GM06990 (cell line): ENCODE results near the gene TMEM101.

ENCODE experiments used
- DNase-seq: peaks from one replicate; pipeline ENCODE4 v3.0.0-alpha.2; 2011; ENCODE audit not compliant: insufficient read length; ENCODE audit errors: extremely low read depth
- H3K27me3 ChIP-seq: replicated peaks from 2 replicates; pipeline ENCODE4 v1.6.0; 2011; ENCODE audit warnings: low read length; ENCODE audit not compliant: control insufficient read depth, insufficient read depth
- H3K36me3 ChIP-seq: 2 replicates; pipeline ENCODE4 v1.5.1; 2011; ENCODE audit warnings: low read length; ENCODE audit not compliant: control insufficient read depth, insufficient read depth
- H3K4me3 ChIP-seq: replicated peaks from 2 replicates; pipeline ENCODE4 v1.5.1; 2011; ENCODE audit warnings: low read depth, mild to moderate bottlenecking, control low read depth, low read length
- TF ChIP-seq, protein P1 (sequence below): IDR thresholded peaks from 2 replicates; pipeline ENCODE4 v1.5.1; 2011; ENCODE audit warnings: low read length, control low read depth, mild to moderate bottlenecking, inconsistent platforms; ENCODE audit not compliant: insufficient read depth, poor library complexity, severe bottlenecking

TMEM101 gene

DNA sequence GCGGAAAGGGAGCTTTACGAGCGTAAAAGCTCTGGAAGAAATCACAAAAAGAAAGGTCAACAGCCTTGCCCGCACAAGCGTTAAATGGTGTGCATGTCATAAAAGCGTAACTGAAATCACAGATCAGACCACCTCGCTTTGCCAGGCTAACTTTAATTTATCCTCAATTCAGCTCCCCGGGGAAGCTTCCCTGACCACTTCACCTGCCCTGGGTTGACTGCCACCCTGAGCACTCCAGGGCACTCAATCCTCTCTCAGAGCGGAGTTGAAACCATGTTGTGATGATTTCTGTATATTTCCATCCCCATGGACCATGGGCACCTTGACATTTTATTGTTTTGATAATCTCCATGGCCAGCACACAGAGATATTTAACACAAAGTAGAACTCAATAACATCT lies 26.5 kb downstream of the TMEM101 start:
- H3K4me3 ChIP-seq: no peak overlapping the region
- peaks cover 3% of the 10 kb centered on the region for H3K27me3 ChIP-seq
- H3K36me3 ChIP-seq: no peaks in the 10 kb centered on the region
- DNase-seq: no peak
- TF ChIP-seq, protein P1, sequence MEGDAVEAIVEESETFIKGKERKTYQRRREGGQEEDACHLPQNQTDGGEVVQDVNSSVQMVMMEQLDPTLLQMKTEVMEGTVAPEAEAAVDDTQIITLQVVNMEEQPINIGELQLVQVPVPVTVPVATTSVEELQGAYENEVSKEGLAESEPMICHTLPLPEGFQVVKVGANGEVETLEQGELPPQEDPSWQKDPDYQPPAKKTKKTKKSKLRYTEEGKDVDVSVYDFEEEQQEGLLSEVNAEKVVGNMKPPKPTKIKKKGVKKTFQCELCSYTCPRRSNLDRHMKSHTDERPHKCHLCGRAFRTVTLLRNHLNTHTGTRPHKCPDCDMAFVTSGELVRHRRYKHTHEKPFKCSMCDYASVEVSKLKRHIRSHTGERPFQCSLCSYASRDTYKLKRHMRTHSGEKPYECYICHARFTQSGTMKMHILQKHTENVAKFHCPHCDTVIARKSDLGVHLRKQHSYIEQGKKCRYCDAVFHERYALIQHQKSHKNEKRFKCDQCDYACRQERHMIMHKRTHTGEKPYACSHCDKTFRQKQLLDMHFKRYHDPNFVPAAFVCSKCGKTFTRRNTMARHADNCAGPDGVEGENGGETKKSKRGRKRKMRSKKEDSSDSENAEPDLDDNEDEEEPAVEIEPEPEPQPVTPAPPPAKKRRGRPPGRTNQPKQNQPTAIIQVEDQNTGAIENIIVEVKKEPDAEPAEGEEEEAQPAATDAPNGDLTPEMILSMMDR: no peak

DNA sequence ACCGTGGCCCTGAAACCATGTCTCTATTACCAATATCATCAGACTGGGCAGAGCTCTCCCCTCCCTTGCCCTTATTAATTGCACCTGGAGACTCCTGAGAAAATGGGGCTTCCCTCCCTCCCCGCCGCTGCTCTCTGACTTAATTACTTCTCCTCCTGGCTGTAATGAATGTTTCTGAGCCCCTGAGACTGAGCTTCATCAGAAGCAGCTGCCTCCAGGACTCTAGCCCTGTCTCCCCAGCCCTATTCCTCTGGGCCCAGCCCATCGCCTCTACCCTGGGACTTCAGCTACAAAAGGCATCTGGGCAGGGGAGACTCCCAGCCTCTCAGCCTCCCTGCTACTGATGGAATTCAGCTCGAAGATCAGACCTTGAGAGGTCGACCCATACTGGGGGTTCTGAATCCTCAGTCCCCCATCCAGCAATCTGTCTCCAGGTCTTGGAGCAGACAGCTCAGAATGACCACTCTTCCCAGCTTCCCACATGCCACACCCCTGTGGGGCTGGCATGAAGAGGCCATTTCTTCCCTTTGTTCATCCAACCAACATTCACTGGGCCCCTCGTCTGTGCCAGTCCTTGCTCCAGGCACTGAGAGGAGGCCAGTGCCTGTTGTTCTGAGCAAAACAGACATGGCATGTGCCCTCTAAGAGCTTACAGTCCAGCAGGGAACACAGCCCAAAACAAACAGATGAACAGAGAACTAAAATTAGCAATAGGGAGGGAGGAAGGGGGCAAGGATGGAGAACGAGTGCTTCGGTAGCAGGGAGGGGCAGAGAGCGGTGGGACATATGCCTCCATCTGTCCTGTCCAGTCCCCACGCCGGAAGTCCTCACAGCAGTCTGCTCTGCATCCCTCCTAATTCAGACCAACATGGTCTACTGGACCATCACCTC lies 27.4 kb downstream of the TMEM101 start:
- Histone ChIP-seq H3K27me3 (peaks cover 4% of the 10 kb centered on the region), H3K4me3 (no peak overlapping the region), H3K36me3 (no peaks in the 10 kb centered on the region)
- DNase-seq: no peak
- TF ChIP-seq, protein P1: no peak

DNA sequence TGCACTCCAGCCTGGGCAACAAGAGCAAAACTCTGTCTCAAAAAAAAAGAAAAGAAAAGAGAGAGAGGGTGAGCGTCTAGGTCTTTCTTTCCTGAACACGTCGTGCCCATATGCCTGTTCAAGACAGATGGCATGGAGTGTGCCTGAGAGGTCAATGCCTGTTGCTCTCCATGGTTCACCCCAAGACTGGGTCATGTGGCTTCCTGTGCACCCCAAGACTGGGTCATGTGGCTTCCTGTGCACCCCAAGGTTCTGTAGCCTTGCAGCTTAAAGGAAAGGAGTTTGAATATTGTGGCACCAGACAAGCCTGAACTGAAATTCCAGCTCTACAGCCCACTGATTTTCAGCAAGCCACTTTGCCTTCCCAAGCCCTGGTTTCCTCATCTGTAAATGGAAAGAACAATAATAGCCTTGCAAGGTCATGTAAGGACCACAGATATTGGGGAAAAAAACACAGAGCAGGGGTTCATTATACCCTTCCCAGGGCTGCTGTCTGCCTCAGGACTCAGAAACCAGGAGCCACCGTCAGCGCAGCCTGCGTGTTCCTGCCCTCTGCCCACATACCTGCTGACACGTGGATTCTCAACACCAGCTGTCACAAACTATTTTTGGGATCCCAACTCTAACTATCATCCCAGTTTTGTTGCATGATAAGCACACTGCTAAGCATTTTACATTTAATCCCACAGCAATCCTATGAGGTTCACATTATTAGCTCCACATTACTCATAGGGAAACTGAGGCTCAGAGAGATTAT lies 28.4 kb downstream of the TMEM101 start:
- Histone ChIP-seq H3K4me3 (no peak overlapping the region), H3K36me3 (no peaks in the 10 kb centered on the region), H3K27me3 (peaks cover 6% of the 10 kb centered on the region)
- TF ChIP-seq, protein P1: no peak
- no peak for DNase-seq

DNA sequence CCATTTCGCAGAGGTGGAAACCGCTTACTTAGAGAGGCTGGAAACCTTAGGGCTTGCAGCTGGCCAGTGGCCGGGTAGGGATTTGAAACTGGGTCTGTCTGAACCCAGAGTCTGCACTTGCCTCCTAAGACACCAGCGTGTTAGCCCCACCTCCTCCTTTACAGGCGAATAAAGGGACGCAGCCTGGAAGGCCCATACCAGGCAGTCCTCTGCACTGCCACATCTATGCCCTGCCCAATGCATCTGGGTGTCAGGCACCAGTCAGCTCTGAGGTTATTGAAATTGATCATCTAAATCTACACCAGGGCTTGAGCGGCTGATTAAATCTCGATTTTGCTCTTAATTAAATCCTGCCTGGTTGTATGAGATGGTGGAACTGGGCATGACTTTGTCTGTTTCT lies 30.2 kb downstream of the TMEM101 start:
- no peak for DNase-seq
- peaks cover 6% of the 10 kb centered on the region for H3K27me3 ChIP-seq
- H3K36me3 ChIP-seq: no peaks in the 10 kb centered on the region
- TF ChIP-seq, protein P1: no peak
- no peak overlapping the region for H3K4me3 ChIP-seq

DNA sequence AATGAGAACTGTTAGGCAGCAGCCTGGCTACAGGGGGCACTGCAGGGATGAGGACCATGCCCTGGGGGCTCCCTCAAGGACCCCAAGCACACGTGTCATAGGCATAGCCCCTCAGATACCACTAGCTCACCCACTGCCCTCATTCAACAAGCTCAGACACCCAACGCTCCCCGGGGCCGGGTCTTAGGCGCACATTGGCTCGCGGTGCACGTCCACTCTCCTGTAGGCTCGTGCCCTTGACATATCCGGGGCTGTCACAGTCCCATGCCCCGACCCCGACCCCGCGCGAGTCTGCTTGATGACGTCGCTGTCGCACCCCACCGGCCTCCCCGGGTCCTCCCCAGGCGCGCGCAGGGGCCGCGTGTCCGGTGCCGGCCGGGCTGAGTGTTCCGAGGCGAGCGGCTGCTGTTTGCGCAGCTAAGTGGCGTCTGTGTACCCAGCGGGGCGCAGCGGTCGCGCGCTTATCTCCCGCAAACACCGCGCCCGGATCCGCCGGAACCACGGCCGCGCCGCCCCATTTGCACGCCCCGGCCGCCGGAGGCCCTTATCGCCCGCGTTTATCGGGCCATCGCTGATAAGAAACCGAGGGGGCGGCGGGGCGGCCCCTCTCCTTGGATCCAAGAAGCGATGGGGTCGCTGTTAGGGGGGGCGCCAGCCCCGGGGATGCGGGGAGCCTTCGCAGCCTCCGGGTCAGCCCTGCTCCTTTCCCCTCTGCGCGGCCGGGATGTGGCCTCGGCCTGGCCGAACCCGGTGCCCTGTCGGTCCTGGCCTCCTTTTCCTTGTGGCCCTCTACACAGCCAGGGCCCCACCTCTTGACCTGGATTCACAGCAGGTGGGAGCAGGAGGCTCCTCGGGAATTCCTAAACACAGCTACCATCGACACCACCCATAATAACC lies 31.0 kb downstream of the TMEM101 start:
- DNase-seq: no peak
- H3K27me3 ChIP-seq: peaks cover 6% of the 10 kb centered on the region
- H3K36me3 ChIP-seq: no peaks in the 10 kb centered on the region
- TF ChIP-seq, protein P1: peak; percentile 17
- H3K4me3 ChIP-seq: no peak overlapping the region
